GM19328 (cell line): ENCODE measurements around the gene OPCML.

Experiments used
- ATAC-seq: cut with Tn5 transposase; IDR thresholded peaks from one replicate; pipeline ENCODE4 v1.9.1; 2021; ENCODE audit warnings: mild to moderate bottlenecking, moderate library complexity; ENCODE audit not compliant: unreplicated experiment

OPCML gene

GRCh38 chr11:133146697-133147306, 385.5 kb downstream of the OPCML start:
- ATAC-seq, result no peak

DNA sequence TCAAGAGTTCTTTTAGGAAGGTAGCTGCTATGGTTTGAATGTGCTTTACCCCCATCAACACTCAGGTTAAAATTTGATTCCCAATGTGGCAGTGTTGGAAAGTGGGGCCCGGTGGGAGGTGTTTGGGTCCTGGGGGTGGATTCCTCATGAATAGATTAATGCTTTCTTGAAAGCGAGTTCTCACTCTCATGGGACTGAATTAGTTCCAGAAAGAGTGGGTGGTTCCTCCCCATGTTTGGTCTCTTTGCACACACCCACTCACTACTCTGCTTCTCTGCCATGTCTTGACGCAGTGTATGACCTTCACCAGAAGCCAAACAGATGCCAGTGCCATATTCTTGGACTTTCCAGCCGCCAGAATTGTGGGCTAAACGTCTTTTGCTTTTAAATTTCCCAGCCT, 394.4 kb downstream of the OPCML start:
- no peak for ATAC-seq

- no peak for ATAC-seq
Measured at GRCh38 chr11:133137270-133137669, 395.0 kb downstream of the OPCML start.

GRCh38 chr11:133136376-133136775, 395.9 kb downstream of the OPCML start:
- no peak for ATAC-seq

GRCh38 chr11:133134314-133135173, 397.8 kb downstream of the OPCML start:
- ATAC-seq, result peak; percentile 95

- no peak for ATAC-seq
Measured at GRCh38 chr11:133133606-133134005, 398.7 kb downstream of the OPCML start.

GRCh38 chr11:133133050-133133449, 399.3 kb downstream of the OPCML start:
- ATAC-seq, result no peak

- no peak for ATAC-seq
Measured at GRCh38 chr11:133127741-133128140, 404.6 kb downstream of the OPCML start.

- ATAC-seq, result no peak
Measured at GRCh38 chr11:133123796-133124195, 408.5 kb downstream of the OPCML start.

- ATAC-seq, result no peak
Measured at GRCh38 chr11:133123366-133123765, 408.9 kb downstream of the OPCML start.

GRCh38 chr11:133122256-133122655, 410.0 kb downstream of the OPCML start:
- no peak for ATAC-seq

GRCh38 chr11:133118563-133119268, 413.6 kb downstream of the OPCML start:
- ATAC-seq, result no peak

GRCh38 chr11:133115099-133115498, 417.2 kb downstream of the OPCML start:
- no peak for ATAC-seq

- ATAC-seq, result no peak
Measured at GRCh38 chr11:133107763-133108162, 424.5 kb downstream of the OPCML start.

DNA sequence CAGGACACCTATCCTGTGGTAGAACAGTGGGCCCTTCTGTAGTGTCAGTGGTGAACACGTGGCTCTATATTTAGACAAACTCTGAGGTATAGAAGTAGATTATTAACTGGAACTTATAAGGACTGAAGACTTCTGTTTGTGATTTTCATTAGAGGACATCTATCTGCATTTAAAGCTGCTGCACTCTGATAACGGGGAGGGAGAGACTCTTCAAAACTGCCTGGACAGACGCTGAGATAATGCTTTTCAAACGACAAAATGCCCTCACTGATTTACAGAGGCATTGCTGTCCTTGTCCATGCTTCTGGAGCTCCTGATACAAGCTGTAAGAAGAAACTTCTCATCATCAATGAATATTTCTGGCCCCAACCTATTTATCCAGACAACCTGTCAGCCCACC, 425.2 kb downstream of the OPCML start:
- ATAC-seq, result no peak

DNA sequence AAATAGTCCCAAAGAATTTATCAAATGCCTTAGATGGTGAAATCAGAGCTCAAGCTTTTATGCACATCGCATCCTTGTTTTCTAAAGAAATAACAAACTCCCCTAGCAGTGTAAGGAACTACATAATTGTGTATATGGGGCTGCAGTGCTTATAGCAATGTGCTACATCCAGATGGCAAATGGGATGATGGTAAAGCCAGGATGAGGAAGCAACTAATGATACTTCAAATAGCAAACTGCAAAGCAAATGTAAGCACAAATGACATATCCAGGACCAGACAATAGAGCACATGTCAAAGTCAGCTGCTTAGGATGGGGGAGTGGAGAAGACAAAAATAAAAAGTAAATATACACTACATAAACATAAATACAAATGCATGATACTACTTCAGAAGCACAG, 425.9 kb downstream of the OPCML start:
- ATAC-seq, result no peak

DNA sequence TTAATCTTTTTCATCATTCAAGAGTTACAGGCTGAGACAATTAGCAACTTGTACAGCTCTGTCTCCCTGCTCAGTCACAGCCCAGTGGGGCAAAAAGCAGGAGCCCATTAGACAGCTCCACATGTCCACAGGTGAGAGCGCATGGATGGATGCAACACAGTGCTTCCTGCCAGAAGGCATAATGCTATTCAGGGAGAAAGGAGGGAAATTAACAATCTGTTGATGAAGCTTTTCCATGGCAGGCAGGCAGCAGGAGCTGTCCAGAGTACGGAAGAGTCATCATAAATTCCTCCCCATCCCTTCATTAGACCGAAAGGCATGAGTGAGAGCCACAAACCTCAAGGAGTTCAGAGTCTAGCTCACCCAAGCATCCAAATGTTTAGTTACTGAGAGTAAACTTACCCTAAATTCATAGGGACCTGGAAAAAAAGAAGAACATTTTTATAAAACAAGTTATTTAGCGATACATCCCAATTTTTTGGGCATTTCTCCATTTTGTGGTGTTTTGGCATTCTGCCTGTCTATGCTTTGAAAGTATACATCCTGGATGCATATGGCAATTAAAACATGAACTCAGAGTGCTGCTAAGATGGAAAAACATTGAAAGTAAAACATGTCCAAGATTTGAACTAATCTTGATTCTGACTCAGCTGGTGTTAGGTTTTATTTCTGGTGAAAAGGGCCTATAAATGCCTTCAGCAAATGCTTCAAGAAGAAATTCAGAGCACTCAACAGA, 428.1 kb downstream of the OPCML start:
- ATAC-seq, result no peak

DNA sequence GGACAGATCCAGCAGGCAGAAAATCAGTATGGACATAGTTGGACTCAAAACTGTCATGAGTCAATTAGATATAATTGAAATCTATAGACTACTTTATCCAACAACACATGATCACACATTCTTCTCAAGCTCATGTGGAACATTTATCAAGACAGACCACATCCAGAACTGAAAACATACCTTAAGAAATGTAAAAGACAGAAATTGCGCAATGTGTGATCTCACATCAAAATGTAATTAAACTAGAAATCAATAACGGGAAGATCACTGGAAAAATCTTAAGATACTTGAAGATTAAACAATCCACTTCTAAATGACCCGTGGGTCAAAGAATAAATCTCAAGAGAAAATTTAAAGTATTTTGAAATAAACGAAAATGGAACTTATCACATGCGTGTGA, 435.3 kb downstream of the OPCML start:
- no peak for ATAC-seq

DNA sequence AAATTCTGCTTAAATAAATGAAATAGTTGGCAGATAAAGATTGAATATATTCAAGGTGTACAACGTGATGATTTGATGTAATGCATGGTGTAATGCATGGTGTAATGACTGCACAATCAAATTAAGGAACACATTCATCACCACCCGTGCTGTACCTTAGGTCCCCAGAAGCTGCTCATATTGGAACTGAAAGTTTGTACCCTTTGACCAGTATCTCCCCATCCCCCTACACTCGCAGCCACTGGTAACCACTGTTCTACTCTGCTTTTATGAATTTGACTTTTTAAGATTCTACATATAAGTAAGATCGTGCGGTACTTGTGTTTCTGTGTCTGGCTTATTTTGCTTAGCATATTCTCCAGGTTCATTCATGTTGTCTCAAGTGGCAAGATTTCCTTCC, 445.8 kb downstream of the OPCML start:
- no peak for ATAC-seq

GRCh38 chr11:133082841-133083488, 449.3 kb downstream of the OPCML start:
- peak; percentile 88 for ATAC-seq

DNA sequence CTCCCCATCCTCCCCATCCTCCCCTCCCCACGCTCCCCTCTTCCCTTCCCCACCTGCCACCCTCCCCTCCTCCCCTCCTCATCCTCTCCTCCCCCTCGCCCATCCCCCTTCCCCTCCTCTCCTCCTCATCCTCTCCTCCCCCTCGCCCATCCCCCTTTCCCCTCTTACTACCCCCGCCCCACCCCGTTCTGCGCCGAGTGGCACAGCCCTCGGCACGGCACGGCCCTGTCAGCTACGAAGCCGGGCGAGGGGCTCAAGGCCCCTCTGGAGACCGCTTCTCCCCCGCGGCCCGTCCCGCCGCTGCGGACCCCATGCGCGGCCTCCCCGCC, 449.9 kb downstream of the OPCML start:
- ATAC-seq, result no peak
